ENCODE measurements around the gene ZFAND2B.
"Not testable (repeated sequence)": the region's sequence is repeated elsewhere in the genome, so short reads cannot be mapped to it uniquely, and the experiment has no call there.

The ZFAND2B gene

DNA sequence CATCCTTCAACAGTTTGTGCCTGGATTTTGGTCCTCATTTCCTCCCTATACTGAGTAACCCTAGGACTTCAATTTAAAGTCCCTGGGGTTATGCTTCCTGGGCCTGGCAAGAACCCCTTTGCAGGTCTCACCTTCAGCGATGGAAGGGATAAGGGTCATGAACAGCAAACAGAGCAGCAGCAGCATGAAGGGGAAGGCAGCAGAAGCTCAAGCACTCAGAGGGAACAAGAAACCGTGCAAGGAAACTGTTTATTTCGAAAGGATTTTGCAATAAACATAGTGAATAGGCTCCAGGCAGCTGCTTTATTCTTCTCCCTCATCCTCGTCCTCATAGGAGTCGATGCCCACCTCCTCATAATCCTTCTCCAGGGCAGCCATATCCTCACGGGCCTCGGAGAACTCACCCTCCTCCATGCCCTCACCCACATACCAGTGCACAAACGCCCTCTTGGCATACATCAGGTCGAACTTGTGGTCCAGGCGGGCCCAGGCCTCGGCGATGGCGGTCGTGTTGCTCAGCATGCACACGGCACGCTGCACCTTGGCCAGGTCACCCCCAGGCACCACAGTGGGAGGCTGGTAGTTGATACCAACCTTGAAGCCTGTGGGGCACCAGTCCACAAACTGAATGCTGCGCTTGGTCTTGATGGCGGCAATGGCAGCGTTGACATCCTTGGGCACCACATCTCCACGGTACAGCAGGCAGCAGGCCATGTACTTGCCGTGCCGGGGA is 43.6 kb downstream of the ZFAND2B start:
- DNase-seq (ENCODE audit: low spot score): no peak

DNA sequence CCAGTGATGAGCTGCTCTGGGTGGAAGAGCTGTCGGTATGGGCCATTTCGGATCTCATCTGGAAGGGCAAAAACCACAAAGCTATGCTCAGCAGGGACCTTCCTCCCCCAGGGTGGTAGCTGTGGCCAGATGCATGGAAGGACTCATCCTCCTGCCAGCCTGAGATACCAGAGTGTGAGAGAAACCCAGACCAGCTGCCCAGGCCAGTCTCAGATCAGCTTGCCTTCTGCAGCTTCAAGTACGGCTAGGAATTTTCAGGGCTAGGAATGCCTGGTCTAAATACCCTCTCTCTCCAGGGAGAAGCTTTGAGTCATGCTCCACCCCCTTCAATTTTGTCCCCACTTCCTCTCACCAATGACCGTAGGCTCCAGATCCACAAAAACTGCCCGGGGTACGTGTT is 45.1 kb downstream of the ZFAND2B start:
- DNase-seq (ENCODE audit: low spot score): no peak

DNA sequence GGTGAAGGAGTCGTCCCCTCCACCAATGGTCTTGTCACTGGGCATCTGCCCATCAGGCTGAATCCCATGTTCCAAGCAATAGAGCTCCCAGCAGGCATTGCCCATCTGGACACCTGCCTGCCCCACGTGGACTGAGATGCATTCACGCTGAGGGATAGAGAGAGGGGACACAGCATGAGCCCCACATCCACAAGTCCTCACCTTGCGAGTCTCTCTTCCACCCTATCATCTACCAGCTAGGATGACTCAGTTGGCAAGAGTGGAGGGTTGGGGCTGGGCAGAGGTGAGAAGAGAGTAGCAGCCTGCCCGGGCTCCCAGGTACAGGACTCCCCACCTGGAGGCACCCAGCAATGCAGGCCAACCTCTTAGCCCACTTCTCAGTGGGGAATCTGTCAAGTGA is 45.5 kb downstream of the ZFAND2B start:
- no peak for DNase-seq (ENCODE audit: low spot score)

DNA sequence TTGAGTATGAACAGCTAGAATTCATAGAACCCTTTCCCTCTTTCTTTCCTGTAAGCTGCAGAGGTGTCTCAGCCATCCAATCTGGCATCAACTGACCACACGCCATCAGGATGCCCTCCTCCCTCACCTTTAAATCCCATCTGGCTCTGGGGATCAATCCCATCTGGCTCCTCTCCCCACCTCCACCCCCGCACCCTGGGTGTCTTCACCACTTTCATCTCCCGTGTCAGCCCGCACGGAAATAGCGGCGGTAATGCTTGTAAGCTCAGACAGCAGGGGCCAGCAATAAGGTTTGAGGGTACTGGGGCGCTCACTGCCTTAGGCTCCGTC is 46.0 kb downstream of the ZFAND2B start:
- DNase-seq (ENCODE audit: low spot score): no peak

DNA sequence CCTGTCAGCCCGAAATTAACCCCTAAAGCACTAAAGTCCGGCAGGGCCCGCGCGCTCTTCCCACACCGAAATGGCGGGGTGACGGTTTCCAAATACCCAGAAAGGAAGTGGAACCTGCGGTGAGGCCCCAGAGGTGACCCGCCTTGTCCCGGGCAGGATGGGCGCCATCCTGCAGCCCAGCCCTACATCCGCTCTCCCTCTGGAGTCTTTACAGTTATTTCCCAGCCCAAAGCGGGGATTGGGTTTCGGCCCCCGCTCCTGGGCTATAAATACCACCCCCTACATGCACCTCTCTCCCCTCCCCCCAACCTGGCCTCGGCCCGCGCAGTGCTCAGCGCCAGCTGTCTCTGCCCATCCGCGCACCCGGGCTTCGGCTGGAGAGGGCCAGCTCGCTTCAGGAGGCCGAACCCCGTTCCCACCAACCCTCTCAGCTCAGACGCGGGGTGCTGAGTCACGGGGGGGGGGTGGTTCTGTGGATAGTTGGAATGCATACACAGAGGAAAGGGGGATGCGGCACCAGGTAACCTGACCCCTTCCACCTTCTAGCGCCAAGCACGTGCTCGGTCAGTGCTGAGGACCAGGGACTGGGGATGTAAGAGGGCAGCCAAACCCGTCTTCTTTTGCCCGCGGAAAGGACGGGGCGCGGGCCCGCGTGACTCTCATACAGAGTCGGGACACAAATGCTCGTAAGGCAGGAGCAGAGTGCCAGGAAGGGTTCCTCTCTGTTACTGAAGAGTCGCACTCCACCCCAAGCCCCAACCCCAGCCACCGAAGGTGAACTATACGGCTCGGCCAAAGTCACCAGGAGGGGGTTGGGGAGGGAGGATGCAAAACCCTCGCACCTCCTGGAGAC is 46.5 kb downstream of the ZFAND2B start, which contains the start of gene TUBA4B:
Gene TUBA4B (plus strand): TSS at position 344 of the 853 bp plus-strand sequence. CDS start 165 bp downstream, at position 509.
- peak; percentile 15 for DNase-seq (ENCODE audit: low spot score)

DNA sequence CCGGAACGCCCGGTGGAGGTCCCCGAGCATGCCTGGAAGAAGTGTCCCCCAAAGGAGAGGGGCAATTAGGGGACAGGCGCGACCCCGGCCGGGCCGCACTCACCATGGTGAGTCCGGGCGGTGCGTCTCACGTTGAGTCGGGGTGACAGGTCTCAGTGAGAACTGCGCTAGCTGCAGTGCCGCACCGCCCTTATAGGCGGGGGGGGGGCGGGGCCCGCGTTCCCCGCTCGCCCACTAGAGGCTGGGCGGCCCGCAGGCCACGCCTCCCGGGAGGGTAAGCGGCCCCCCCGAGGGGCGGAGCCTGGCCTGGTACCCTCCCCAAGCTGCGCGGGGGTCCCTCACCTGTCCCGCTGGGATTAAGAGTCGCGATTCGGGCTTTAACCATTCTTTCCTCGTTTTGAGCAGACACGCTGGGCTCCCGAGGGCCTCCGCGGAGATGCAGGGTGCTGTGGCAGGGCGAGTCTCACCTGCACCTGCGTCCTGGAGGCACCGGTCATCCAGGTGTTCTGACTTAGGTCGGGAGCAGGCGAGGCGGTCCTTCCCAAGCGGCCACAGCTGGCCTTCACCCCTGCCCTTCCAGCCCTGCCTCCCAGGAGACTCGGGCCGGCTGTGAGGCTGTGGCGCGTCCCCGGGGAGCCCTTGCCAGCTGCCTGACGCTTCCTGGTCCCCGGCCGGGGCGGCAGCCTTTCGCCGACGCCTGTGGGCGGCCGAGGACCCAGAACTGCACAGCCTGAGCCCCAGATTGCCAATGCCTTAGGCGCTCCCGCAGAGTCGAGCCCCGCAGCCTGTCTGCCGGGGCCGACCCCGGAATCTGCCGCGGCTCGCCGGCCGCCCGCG is 47.4 kb downstream of the ZFAND2B start, which contains the start of gene TUBA4A:
Gene TUBA4A (minus strand): TSS at position 166 of the 837 bp plus-strand sequence. CDS start 60 bp downstream, at position 106.
- DNase-seq (ENCODE audit: low spot score): peak; percentile 87

DNA sequence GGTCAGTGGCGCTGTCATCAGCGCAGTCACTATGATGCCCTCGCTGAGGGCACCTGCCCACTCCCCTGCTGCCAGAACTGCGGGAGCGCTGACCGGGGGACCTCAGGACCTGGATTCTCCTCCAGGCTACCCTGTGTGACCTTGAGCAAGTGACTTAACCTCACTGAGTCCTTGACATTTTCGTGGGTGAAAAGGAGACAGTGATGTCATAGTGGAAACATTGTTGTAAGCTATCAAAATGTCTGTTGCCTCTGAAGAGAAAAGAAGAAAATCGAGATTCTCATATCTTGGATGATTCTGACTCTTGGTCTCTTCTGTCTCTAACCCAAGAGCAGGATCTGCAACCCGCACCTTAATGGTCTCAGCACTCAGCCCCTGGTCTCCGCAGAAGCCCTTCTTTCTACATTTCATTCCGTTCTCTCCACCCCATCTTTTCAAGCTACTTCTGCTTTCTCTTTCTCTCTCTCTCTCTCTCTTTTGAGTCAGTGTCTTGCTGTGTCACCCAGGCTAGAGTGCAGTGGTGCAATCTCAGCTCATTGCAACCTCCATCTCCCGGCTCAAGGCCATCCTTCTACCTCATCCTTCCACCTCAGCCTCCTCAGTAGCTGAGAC is 48.1 kb downstream of the ZFAND2B start:
- no peak for DNase-seq (ENCODE audit: low spot score)

DNA sequence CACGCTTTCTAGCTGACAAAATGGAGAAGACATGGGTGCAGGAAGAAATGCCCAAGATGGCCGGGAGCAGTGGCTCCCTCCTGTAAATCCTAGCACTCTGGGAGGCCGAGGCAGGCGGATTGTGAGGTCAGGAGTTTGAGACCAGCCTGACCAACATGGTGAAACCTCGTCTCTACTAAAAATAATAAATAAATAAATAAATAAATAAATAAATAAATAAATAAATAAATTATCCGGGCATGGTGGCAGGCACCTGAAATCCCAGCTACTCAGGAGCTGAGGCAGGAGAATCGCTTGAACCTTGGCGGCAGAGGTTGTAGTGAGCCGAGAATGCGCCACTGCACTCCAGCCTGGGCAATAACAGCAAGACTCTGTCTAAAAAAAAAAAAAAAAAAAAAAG is 52.4 kb downstream of the ZFAND2B start:
- not testable (repeated sequence) for DNase-seq (ENCODE audit: low spot score)
